RCC 7860 (cell line): ENCODE results near the gene CCP110.

ENCODE experiments used
- DNase-seq: peaks from one replicate; pipeline ENCODE4 v3.0.0-alpha.2; 2015; ENCODE audit warnings: low spot score
- FAIRE-seq: peaks from 2 replicates; lab custom pipeline; 2012; peaks lifted over from hg19 to GRCh38; lab: Jason Lieb, UNC

The CCP110 gene, protein sequence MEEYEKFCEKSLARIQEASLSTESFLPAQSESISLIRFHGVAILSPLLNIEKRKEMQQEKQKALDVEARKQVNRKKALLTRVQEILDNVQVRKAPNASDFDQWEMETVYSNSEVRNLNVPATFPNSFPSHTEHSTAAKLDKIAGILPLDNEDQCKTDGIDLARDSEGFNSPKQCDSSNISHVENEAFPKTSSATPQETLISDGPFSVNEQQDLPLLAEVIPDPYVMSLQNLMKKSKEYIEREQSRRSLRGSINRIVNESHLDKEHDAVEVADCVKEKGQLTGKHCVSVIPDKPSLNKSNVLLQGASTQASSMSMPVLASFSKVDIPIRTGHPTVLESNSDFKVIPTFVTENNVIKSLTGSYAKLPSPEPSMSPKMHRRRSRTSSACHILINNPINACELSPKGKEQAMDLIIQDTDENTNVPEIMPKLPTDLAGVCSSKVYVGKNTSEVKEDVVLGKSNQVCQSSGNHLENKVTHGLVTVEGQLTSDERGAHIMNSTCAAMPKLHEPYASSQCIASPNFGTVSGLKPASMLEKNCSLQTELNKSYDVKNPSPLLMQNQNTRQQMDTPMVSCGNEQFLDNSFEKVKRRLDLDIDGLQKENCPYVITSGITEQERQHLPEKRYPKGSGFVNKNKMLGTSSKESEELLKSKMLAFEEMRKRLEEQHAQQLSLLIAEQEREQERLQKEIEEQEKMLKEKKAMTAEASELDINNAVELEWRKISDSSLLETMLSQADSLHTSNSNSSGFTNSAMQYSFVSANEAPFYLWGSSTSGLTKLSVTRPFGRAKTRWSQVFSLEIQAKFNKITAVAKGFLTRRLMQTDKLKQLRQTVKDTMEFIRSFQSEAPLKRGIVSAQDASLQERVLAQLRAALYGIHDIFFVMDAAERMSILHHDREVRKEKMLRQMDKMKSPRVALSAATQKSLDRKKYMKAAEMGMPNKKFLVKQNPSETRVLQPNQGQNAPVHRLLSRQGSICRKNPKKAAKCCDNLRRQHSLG

DNA sequence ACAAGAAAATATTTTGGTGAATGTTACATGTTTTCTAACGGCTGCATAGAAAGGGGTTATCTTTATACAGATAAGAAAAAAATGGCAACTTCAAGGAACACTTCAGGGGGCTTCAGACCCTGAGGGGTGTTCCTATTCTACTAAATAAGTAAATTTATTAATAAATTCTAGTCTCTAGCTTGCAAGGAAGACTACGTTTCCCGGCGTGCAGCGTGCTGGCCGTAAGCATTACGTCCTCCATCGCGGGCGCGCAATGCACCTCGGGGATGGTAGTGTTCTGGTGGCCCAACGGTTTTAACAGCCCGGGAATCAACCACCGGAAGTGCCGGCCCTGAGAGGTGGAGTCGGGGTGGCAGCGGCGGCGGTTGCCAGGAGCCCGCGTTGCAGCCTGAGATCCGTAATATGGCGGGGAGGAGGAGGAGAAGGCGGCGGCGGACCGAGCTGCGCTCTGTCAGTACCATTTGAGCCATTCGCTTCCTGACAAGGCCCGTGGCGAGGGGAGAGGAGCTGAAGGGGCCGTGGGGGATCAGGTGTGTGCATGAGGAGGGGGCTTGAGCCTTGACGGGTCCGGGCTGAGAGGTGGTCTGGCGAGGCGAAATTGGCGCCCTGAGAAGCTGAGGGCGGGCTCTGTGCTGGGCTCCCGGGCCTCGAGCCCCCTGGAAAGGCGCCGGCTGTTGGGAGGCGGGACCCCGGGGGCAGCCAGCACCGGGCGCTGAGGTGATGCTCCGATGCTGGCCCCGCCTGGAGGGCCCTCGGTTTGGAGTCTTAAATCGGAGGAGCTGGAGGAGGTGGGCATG lies at the start of gene CCP110:
CCP110 (plus strand) TSS at position 384 of the 797 bp plus-strand sequence. CDS start 3,940 bp downstream, outside the sequence.
- FAIRE-seq: peak; percentile 72
- DNase-seq: peak; percentile 82

DNA sequence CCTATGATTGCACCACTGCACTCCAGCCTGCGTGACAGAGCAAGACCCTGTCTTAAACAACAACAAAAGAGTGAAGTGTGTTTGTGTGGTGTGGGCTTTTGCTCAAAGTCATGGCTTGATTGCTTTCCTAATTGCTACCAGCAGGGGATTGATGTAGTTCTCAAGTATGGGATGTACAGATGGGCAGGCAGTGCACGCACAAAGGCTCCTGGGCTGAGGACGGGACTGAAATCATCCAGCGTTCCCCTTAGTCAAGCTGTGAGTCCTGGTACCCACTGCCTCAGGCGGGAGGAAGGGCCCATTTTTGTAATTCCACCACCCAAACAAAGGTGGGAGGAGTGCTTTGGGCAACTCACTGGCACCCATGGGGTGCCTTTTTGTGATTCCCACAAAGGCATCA lies 49.1 kb upstream of the CCP110 start:
- DNase-seq (no peak), FAIRE-seq (no peak)

DNA sequence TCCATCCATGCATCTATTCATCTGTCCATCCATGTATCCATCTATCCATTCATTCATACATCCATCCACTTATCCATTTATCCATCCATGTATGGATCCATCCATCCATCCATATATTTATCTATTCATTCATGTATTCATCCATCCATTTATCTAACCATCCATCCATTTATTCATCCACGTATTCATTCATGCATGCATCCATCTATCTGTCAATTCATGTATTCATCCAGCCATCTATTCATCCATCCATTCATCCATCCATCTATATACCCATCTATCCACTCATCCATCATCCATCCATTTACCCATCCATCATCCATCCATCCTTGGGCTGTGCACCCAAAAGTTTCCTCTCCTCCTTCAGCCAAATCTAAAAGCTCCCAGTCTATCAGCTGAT lies 45.2 kb upstream of the CCP110 start:
- DNase-seq (no peak), FAIRE-seq (no peak)

DNA sequence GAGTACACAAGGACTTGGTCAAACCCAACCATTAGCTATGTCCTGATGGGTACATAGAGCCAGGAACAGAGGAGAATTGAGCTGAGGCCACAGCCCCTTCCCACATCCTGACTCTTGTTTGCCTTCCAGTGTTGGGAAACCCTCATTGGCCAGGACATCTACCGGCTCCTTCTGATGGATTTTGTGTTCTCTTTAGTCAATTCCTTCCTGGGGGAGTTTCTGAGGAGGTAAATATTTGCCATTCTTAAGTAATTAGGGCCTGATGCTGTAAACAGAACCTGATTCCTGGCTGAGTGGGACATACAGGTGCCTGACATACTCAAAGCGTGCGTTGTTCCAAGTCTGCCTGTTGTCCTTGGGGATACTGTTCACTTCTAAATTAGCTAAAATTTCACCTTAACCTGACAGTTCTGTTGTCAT lies 44.4 kb upstream of the CCP110 start:
- FAIRE-seq: no peak
- DNase-seq: no peak

DNA sequence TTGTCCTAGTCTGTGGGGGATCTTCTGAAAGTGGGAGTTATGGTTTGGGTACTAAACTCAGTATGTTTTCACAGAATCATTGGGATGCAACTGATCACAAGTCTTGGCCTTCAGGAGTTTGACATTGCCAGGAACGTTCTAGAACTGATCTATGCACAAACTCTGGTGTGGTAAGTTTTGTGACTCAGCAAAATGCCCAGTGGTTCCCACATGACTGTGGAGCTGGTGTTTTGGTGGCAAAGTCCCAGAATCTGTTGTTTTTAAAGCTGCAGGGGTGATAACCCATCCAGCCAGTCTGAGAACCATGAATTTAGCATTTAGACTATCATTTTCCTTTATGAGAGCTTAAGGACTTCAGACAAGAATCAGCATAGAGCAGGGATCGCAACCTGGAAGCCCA lies 42.4 kb upstream of the CCP110 start:
- DNase-seq: no peak
- no peak for FAIRE-seq

DNA sequence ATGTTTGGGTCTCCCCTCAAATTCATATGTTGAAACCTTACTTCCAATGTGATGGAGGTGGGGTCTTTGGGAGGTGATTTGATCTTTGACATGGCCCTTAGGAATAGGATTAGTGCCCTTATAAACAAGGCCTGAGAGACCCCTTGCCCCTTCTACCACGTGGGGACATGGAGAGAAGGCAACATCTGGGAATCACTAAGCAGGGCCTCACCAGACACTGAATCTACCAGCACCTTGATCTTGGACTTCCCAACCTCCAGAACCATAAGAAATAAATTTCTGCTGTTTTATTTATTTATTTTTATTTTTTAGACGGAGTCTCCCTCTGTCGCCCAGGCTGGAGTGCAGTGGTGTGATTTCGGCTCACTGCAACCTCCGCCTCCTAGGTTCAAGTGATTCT lies 42.0 kb upstream of the CCP110 start:
- DNase-seq: no peak
- no peak for FAIRE-seq

DNA sequence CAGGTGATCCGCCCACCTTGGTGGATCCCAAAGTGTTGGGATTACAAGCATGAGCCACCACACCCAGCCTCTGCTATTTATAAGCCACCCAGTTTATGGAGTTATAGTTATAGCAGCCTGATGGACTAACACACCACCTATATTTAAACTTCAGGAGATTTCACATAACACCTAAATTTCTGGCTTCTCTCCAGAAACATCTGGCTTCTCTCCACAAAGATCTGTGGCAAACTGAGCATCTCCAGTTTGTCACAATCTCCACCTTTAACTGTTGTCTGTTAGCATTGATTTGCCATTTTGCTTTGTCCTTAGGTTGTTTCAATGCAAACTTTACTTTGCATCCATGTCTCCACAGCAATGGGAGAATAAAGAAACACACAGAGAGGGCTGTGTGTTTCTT lies 41.5 kb upstream of the CCP110 start:
- no peak for FAIRE-seq
- no peak for DNase-seq

DNA sequence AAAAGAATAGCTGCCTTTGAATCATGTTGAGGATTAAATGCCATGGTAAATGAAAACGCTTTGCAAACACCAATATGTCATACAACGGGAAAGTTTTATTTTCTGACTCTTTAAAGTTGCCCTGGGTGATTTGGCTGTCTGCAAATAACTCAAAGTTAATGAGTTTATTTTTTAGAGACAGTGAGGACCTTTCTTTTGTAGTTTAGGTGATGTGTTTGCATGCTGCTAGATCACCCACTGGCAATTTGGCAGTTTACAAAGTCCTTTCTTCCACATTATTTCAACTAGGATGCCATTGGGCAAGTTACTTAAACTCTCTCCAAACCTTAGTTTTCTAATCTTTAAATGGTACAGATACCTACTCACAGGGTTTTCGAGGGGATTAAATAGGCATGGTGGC lies 39.6 kb upstream of the CCP110 start:
- DNase-seq: no peak
- FAIRE-seq: no peak

DNA sequence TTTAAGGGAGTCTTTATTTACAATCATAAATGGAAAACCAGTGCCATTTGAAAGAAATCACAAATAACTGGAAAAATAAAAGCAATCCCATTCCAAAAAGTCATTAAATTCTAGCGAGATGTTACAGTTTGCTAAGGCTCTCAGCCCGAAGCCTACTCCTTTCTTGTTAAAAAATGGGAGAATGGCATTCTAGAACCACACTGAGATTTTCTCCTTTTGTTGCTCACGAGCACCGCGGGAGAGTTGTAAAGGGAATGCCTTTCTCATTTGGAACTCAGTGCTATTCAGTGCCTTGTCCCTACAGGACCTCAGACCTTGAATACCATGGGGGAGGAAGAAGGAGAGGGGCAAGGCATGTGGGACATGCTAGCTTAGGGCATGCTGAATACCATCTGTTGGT lies 38.1 kb upstream of the CCP110 start:
- no peak for FAIRE-seq

DNA sequence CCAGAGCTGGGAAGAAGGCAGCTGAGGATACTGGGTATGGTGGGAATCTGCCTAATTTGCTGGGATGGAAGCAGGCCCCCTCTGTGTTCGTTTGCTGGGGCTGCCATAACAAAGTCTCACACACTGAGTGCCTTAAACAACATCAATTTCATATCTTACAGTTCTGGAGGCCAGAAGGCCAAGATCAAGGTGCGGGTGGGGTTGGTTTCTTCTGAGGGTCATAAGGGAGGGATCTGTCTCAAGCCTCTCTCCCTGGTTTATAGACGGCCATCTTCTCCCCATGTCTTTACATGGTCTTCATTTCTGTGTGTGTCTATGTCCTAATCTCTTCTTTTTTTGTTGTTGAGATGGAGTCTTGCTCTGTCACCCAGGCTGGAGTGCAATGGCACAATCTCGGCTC lies 37.7 kb upstream of the CCP110 start:
- no peak for DNase-seq
- FAIRE-seq: no peak

More for the DNA sequence above, 38.1 kb upstream of the CCP110 start:
- no peak for DNase-seq

DNA sequence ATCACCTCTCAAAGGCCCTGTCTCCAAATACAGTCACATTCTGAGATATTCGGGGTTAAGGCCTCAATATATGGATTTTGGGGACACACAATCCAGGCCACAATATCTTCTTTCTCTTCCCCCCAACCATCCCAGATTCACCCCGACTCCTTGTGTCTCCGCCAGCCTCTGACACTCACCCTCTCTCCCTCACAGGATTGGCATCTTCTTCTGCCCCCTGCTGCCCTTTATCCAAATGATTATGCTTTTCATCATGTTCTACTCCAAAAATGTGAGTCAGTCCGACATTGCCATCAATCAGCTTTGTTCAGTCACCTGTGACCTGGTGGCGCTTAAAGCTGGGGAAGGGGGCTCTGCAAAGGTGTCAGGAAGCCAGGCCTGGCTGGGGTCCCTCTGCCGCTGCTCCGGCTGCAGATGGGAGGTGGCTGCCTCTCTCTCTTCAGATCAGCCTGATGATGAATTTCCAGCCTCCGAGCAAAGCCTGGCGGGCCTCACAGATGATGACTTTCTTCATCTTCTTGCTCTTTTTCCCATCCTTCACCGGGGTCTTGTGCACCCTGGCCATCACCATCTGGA lies 36.9 kb upstream of the CCP110 start:
- no peak for FAIRE-seq
- no peak for DNase-seq

DNA sequence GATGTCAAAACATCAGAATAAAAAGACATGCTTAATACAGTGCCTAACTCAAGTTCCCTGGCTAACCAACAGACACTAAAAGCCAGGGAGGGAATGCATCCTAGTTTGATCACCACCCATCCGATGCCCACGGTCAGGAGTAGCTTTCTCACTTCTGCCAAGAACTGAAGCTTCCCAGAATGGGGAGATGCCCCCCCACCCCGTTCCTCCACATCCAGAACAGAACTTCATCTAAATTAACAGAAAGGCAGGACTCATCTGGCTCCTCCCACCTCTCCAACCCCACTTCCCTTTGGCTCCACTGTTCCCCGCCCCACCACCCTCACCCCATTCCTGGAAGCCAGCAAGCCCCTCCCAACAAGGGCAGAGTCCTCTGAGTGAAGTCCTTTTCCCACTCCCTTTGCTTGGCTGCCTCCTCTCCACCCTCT lies 35.5 kb upstream of the CCP110 start:
- FAIRE-seq (no peak), DNase-seq (no peak)

DNA sequence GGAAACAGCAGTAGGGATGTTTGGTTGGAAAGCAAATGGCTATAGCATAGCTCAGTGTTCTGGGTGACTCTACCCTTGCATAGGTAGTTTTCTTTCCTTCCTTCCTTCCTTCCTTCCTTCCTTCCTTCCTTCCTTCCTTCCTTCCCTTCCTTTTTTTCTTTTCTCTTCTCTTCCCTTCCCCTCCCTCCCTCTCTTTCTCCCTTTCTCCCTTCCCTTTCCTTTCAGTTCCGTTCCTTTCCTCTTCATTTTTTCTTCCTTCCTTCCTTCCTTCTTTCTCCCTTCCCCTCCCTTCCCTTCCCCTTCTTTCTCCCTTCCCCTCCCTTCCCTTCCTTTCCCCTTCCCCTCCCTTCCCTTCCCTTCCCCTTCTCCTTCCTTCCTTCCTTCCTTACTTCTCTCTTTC lies 33.1 kb upstream of the CCP110 start:
- no peak for FAIRE-seq

DNA sequence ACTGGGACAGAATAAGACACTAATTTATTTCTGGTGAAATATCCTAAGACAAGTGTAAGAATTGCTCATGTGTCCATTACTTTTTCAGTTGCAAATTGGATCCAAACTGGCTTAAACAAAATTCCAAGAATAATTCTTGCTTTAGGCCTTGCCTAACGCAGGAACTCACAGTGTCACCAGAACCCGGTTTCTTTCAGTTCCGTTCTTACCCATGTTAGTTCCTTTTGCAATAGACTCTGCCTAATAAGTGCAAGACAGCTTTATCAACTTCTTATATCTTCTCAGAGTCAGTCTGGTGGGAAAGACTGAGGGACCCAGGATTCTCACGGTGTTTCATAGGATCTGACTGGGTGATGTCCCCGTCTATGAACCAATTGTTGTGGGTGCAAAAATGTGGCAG lies 26.6 kb upstream of the CCP110 start:
- no peak for DNase-seq
- FAIRE-seq: no peak

More for the DNA sequence above, 33.1 kb upstream of the CCP110 start:
- DNase-seq: no peak

DNA sequence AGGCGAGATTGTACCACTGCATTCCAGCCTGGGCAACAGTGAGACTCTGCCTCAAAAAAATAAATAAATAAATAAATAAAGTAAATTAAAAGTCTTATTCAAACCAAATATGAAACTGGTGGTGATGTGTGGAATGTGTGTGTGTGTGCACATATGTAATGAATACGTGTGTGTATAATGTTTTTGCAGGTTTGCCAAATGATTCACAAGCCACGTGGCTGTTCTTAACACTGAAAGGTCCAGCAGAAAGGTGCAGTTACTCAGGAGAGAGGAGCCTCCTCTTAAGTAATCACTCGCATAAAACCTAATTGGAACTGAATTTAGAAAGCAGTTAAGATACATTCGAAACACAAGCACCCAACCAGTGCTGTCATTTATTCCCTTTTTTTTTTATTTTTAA lies 24.7 kb upstream of the CCP110 start:
- FAIRE-seq (no peak), DNase-seq (no peak)

DNA sequence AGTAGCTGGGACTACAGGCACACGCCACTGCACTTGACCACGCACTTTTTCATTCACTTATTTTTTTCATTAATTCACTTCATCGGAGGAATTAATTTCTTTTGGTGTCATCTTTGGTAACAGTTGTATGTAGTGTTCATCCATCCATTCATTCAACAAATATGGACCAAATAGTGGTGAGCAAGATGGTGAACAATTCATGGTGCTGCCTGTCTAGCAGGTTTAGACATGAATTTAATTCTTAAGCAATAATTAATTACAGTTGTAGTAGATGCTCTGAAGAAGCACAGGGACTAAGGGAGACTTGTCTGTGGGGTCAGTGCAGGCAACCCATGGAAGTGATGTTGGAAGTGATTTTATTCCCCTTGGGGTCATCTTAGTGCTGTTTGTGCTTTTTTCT lies 24.3 kb upstream of the CCP110 start:
- DNase-seq (no peak), FAIRE-seq (no peak)

DNA sequence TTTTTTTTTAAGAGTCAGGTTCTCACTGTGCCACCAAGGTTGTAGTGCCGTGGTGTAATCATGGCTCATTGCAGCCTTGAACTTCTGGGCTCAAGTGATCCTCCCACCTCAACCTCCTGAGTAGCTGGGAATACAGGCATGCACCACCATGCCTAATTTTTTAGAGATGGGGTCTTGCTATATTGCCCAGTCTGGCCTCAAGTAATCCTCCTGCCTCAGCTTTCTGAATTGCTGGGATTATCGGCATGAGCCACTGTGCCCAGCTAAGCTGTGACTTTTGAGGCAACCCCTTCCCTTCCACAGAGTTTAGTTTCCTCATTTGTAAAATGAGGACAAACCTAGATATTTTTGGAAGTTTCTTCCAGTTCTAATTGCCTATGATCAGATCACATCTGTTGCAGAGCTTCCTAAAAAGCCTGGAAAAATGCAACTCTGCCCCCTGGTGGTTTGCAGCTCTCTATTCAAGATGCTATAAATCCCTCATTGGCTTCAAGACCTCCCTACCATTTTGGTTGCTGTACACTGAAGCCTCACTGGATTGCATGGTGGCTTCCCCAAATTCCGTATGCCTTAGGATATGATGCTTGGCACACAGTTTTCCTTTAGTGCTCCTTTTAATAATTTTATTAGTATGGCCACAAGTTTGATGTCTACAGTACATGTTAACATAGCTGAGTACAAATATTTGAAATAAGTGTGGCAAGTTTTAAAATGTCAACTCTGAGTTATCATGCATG lies 21.2 kb upstream of the CCP110 start:
- FAIRE-seq (no peak), DNase-seq (peak; percentile 32)

DNA sequence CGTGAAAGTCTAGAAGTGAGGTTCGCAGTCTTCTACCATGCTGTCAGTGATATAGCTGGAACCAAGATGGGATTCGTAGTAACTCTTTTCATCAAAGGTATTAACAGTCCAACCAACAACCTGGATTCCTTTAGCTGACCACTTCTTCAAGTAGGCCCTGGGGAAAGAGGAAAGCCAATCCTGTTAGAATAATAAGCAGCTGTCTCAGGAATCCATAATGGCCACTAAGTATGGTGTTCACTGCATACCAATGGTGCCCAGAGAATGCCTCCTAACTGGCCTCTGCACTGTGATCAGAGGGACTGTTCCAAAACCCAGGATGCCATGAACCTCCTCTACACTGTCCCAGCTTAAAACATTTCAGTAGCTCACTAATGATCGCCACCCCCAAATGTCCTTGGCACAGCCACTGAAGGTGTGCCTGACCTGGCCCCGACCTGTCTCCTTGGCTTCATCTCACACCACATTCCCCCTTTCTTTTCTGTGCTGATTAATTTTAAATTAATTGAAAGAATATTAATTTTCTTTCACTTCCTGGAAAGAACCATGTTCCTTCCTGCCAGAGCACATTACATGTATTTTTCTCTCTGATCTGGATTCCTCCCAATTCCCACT lies 20.2 kb upstream of the CCP110 start:
- FAIRE-seq (no peak), DNase-seq (no peak)

DNA sequence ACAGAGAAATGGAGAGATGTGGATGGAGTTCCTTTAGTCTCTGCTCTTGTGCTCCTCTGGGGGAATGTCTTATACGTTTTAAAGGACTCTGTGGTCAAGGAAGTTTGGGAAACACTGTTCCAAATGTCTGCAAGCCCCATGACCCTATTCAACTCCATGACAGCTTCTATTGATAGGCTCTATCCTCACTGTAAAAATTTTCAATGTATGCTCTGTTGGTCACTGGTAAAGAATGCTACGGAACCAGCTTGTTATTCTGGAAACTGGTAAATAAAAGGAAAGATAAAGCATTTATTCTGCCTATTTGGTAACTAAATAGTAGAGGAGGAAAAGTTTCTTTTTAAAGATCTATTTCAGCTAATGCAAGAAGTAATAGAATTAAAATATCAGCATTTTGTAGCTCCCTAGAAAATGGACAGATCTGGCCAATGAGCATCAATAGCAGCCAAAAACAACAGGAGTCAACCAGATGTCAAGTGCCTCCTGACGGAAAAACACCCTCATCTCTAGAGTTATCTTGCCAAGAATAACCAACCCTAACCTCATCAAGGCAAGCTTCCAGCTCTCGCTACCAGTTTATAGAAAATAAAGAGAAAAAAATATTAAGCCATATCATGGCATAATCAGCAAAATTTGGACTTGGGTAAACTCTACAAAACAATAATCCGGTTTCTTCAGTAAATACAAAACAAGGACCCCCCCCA lies 18.0 kb upstream of the CCP110 start:
- DNase-seq (no peak), FAIRE-seq (no peak)
